ENCODE data around the gene CCDC43. TPM values are rescaled to one million over a fixed set of nuclear protein-coding genes. Genes with fewer than 3 reads are reported as not detected.

CCDC43 gene
- total and polyA plus RNA-seq, 9 of the 15 experiments (the other 6 are each of a cell fraction or from before 2014, with no cell fraction given), result 11.7 to 42.3 (median 25.9) TPM

DNA sequence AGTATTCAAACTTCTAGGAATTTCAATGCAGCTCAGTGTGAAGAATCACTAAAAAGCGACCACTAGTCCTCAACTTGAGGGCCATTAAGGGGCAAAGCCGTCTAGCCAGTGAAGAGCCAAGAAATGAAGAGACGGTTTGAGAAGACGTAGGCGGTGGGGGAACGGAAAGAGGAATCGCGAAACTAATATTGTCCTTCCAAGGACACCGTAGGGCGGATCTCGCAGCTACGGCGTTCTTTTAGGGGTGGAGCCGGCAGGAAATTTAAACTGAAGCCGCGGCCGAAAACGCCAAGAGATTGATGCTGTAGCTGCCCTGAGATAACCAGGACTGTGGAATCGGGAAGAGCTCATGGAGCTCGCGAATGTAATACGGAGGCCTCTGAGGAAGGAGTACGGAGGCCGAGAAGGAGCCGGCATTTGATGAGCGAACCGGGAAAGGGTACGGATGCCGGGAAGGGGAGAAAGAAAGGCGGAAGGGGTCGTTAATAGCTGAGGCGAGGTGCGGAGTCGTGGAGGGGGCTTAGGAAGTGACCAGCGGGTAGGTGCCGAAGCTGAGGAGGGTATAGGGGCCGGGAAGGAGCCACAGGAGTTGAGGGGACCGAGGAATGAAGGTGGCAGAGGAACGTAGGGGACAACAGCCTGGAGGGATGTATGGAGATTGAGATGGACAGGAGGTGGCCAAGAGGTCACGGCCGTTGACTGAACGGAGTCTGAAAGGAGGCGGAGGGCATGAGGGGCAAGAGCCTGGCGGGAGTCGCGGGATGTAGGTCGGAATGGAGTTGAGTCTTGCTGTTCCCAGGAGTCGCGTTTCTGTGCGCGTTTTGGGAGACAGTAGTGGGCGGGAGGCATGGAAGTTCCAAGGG is 19.1 kb upstream of the CCDC43 start, which contains the start of gene DBF4B (continued):
- TF ChIP-seq, protein P1, sequence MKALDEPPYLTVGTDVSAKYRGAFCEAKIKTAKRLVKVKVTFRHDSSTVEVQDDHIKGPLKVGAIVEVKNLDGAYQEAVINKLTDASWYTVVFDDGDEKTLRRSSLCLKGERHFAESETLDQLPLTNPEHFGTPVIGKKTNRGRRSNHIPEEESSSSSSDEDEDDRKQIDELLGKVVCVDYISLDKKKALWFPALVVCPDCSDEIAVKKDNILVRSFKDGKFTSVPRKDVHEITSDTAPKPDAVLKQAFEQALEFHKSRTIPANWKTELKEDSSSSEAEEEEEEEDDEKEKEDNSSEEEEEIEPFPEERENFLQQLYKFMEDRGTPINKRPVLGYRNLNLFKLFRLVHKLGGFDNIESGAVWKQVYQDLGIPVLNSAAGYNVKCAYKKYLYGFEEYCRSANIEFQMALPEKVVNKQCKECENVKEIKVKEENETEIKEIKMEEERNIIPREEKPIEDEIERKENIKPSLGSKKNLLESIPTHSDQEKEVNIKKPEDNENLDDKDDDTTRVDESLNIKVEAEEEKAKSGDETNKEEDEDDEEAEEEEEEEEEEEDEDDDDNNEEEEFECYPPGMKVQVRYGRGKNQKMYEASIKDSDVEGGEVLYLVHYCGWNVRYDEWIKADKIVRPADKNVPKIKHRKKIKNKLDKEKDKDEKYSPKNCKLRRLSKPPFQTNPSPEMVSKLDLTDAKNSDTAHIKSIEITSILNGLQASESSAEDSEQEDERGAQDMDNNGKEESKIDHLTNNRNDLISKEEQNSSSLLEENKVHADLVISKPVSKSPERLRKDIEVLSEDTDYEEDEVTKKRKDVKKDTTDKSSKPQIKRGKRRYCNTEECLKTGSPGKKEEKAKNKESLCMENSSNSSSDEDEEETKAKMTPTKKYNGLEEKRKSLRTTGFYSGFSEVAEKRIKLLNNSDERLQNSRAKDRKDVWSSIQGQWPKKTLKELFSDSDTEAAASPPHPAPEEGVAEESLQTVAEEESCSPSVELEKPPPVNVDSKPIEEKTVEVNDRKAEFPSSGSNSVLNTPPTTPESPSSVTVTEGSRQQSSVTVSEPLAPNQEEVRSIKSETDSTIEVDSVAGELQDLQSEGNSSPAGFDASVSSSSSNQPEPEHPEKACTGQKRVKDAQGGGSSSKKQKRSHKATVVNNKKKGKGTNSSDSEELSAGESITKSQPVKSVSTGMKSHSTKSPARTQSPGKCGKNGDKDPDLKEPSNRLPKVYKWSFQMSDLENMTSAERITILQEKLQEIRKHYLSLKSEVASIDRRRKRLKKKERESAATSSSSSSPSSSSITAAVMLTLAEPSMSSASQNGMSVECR (CRISPR knock-in tag; IDR thresholded peaks at IDR 0.05), result peak; percentile 56
- TF ChIP-seq CC2D1A (IDR thresholded peaks at IDR 0.05) (peak; percentile 75; the same call in 1 of the 2 replicates), ARNT (IDR thresholded peaks at IDR 0.05) (peak; percentile 19 to 63; a peak in 2 of 4 replicates), CREB1 (IDR thresholded peaks at IDR 0.05) (no peak; the same call in none of the 2 replicates), CREB1 (CRISPR knock-in tag; IDR thresholded peaks at IDR 0.05) (peak; percentile 38; the same call in 1 of the 2 replicates), RB1 (IDR thresholded peaks at IDR 0.05; ENCODE audit: low read depth) (0 out of 2 replicates have a peak, but pooled peaks have one; percentile 51), ARID2 (IDR thresholded peaks at IDR 0.05) (0 out of 2 replicates have a peak, but pooled peaks have one; percentile 11), GABPA (tag; conservative IDR thresholded peaks at IDR 0.05; ENCODE audit: low read depth) (peak; percentile 59), NBN (IDR thresholded peaks at IDR 0.05; ENCODE audit: low read depth) (peak; percentile 68; the same call in 1 of the 2 replicates), EGR1 (conservative IDR thresholded peaks at IDR 0.05) (peak; percentile 97), ILK (tag; IDR thresholded peaks at IDR 0.05; ENCODE audit: borderline replicate concordance, low read depth) (no peak), EP300 (IDR thresholded peaks at IDR 0.05; ENCODE audit: low read length) (peak; percentile 58; the same call in 1 of the 2 replicates), FOXK1 (CRISPR knock-in tag; IDR thresholded peaks at IDR 0.05; ENCODE audit: borderline replicate concordance) (peak; percentile 83), GTF2E2 (tag; IDR thresholded peaks at IDR 0.05) (peak; percentile 37; the same call in 1 of the 2 replicates), ZNF785 (CRISPR knock-in tag; IDR thresholded peaks at IDR 0.05) (no peak), LCOR (CRISPR knock-in tag; IDR thresholded peaks at IDR 0.05) (peak; percentile 93), SRSF9 (IDR thresholded peaks at IDR 0.05; ENCODE audit: borderline replicate concordance, low read depth, low read length) (no peak)
- TF ChIP-seq, protein P2, sequence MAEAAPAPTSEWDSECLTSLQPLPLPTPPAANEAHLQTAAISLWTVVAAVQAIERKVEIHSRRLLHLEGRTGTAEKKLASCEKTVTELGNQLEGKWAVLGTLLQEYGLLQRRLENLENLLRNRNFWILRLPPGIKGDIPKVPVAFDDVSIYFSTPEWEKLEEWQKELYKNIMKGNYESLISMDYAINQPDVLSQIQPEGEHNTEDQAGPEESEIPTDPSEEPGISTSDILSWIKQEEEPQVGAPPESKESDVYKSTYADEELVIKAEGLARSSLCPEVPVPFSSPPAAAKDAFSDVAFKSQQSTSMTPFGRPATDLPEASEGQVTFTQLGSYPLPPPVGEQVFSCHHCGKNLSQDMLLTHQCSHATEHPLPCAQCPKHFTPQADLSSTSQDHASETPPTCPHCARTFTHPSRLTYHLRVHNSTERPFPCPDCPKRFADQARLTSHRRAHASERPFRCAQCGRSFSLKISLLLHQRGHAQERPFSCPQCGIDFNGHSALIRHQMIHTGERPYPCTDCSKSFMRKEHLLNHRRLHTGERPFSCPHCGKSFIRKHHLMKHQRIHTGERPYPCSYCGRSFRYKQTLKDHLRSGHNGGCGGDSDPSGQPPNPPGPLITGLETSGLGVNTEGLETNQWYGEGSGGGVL (CRISPR knock-in tag; IDR thresholded peaks at IDR 0.05), result no peak
- TF ChIP-seq, protein P3, sequence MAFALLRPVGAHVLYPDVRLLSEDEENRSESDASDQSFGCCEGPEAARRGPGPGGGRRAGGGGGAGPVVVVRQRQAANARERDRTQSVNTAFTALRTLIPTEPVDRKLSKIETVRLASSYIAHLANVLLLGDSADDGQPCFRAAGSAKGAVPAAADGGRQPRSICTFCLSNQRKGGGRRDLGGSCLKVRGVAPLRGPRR (CRISPR knock-in tag; IDR thresholded peaks at IDR 0.05), result no peak
